Aorta (tissue), 5 donors: ENCODE measurements around the gene FN3K. TPM values are rescaled to one million over a fixed set of nuclear protein-coding genes. Genes with fewer than 3 reads are reported as not detected.
"Not testable (repeated sequence)": the region's sequence is repeated elsewhere in the genome, so short reads cannot be mapped to it uniquely, and the experiment has no call there.

Source experiments
- ATAC-seq: fragments of 200-7000 bp; cut with Tn5 transposase; one replicate; pipeline ENCODE4 v1.9.1; 2022; ENCODE audit warnings: moderate library complexity; ENCODE audit not compliant: low FRiP score
- DNase-seq, 2 donors: peaks; one replicate each; pipeline ENCODE4 v3.0.0-alpha.2; 2020
- H3K27ac ChIP-seq, 2 donors: one replicate each; pipeline ENCODE4 v1.5.1; 2013; ENCODE audit warnings: low read length in 2 of 2, mild to moderate bottlenecking in 2 of 2, moderate library complexity in 2 of 2, control low read depth in 1 of 2, inconsistent platforms in 1 of 2, low read depth in 1 of 2
- H3K27me3 ChIP-seq, 2 donors: one replicate each; pipeline ENCODE4 v1.6.1; 2013; ENCODE audit warnings: control low read depth in 1 of 2, low read length in 1 of 2, mild to moderate bottlenecking in 1 of 2, moderate library complexity in 1 of 2; ENCODE audit not compliant: insufficient read depth in 2 of 2, control insufficient read depth in 1 of 2
- H3K36me3 ChIP-seq, 2 donors: one replicate each; pipeline ENCODE4 v1.6.1; 2013; ENCODE audit warnings: control low read depth in 1 of 2, low read length in 1 of 2, mild to moderate bottlenecking in 1 of 2; ENCODE audit not compliant: insufficient read depth in 2 of 2, control insufficient read depth in 1 of 2
- H3K4me1 ChIP-seq, 2 donors: one replicate each; pipeline ENCODE4 v1.6.1; 2013; ENCODE audit warnings: low read length in 2 of 2, control low read depth in 1 of 2, mild to moderate bottlenecking in 1 of 2, moderate library complexity in 1 of 2; ENCODE audit not compliant: insufficient read depth in 2 of 2, control insufficient read depth in 1 of 2
- H3K4me3 ChIP-seq, 2 donors: one replicate each; pipeline ENCODE4 v1.5.1; 2013; ENCODE audit warnings: low read length in 2 of 2, control low read depth in 1 of 2, mild to moderate bottlenecking in 1 of 2
- H3K9me3 ChIP-seq: one replicate; pipeline ENCODE4 v1.6.1; 2013; ENCODE audit warnings: mild to moderate bottlenecking, low read length; ENCODE audit not compliant: control insufficient read depth
- WGBS, 2 donors: extraction: QIAGEN DNeasy Blood & Tissue Kit; methylation state at CpG; one replicate each; pipeline ENCODE4 v1.1.7; 2013; 5-methylcytosine and 5-hydroxymethylcytosine counted together
- intact Hi-C, 2 donors: fragments of 100-400 bp; cut with DNase I; formaldehyde crosslinking; loops; one replicate each; pipeline versions ENCODE4 v1.14.2 to v1.15.0; 2022
- polyA plus RNA-seq, 2 donors: library from polyadenylated mRNA; stranded (reverse); fragments of 200-250 nt; gene quantifications; one replicate each; pipeline ENCODE4 v1.2.3, GENCODE V29; 2013
- total RNA-seq, 2 donors: library from RNA; stranded (reverse); fragmentation: NEBNext Ultra II Directional; extraction: Animal tissue kit (Norgen Biotek cat#: 25700); gene quantifications; one replicate each; pipeline ENCODE4 v1.2.1, GENCODE V29; 2021
- donor health status: healthy with polysubstance abuse.
- donor health status: Bipolar disorder and iron deficiency.
- donor health status: DM: no; HTN: no; CAD: no.
- donor health status: DM: no; HTN: no; CAD: no.
- donor health status: DM: yes; HTN: yes; CAD: no.

Gene FN3K
- total and polyA plus RNA-seq, 4 donors: 10.8 to 23.0 (median 17.5) TPM

GRCh38 chr17:82754297-82755208 lies 19.1 kb downstream of the FN3K start:
- no peak overlapping the region for H3K27ac ChIP-seq
- no peaks in the 10 kb centered on the region for H3K27me3 ChIP-seq
- intact Hi-C loops: loop anchor here in 1 of 2 donors (5.0 kb wide), 2 partner anchors 37 to 57 kb away; partner anchors contain the start of genes FN3KRP and RAB40B
- H3K9me3 ChIP-seq: no peaks in the 10 kb centered on the region
- no peaks in the 10 kb centered on the region for H3K36me3 ChIP-seq
- ATAC-seq (no peak), DNase-seq (no peak)
- no peaks in the 10 kb centered on the region for H3K4me1 ChIP-seq
- no peak overlapping the region for H3K4me3 ChIP-seq
- 85 to 90% methylated on average over 19 of the region's 19 CpGs for WGBS, 2 donors

- no peak overlapping the region for H3K27ac ChIP-seq
- ATAC-seq (no peak), DNase-seq (no peak)
- 80 to 84% methylated on average over 7 of the region's 7 CpGs for WGBS, 2 donors
- no peaks in the 10 kb centered on the region for H3K36me3 ChIP-seq
- no peak overlapping the region for H3K4me3 ChIP-seq
- no peaks in the 10 kb centered on the region for H3K9me3 ChIP-seq
- no peaks in the 10 kb centered on the region for H3K4me1 ChIP-seq
- intact Hi-C loops: no loop called here
- H3K27me3 ChIP-seq: no peaks in the 10 kb centered on the region
These were observed 20.8 kb downstream of the FN3K start for GRCh38 chr17:82756166-82756565.

GRCh38 chr17:82765371-82765770 lies 30.0 kb downstream of the FN3K start:
- ATAC-seq (no peak), DNase-seq (peak in 1 of 2 donors; percentile 50)
- Histone ChIP-seq H3K36me3 (peaks cover 2 to 6% of the 10 kb centered on the region in 2 donors), H3K4me1 (no peaks in the 10 kb centered on the region), H3K27me3 (no peaks in the 10 kb centered on the region), H3K9me3 (no peaks in the 10 kb centered on the region), H3K27ac (no peak overlapping the region), H3K4me3 (no peak overlapping the region)
- intact Hi-C loops: loop anchor here in 1 of 2 donors (10.0 kb wide), 1 partner anchor 411 kb away; the partner anchor contains the start of gene TEX19
- WGBS, 2 donors: 88 to 90% methylated on average over 13 of the region's 13 CpGs

GRCh38 chr17:82767041-82767754 lies 31.8 kb downstream of the FN3K start:
- H3K4me3 ChIP-seq: no peak overlapping the region
- intact Hi-C loops: loop anchor here in 1 of 2 donors (10.0 kb wide), 1 partner anchor 412 kb away; the partner anchor contains the start of gene TEX19
- no peak for ATAC-seq
- peak in 1 of 2 donors; percentile 45 for DNase-seq
- no peaks in the 10 kb centered on the region for H3K27me3 ChIP-seq
- no peaks in the 10 kb centered on the region for H3K4me1 ChIP-seq
- 73 to 80% methylated on average over 24 of the region's 24 CpGs for WGBS, 2 donors
- H3K27ac ChIP-seq: no peak overlapping the region
- H3K36me3 ChIP-seq: peaks cover 2 to 6% of the 10 kb centered on the region in 2 donors
- H3K9me3 ChIP-seq: no peaks in the 10 kb centered on the region

GRCh38 chr17:82769041-82769440 lies 33.6 kb downstream of the FN3K start:
- intact Hi-C loops: loop anchor here in 1 of 2 donors (10.0 kb wide), 1 partner anchor 414 kb away; the partner anchor contains the start of gene TEX19
- Histone ChIP-seq H3K4me3 (no peak overlapping the region), H3K36me3 (peaks cover 2 to 6% of the 10 kb centered on the region in 2 donors), H3K27ac (no peak overlapping the region), H3K9me3 (no peaks in the 10 kb centered on the region), H3K27me3 (no peaks in the 10 kb centered on the region), H3K4me1 (no peaks in the 10 kb centered on the region)
- ATAC-seq: no peak
- 97 to 99% methylated on average over 7 of the region's 7 CpGs for WGBS, 2 donors
- DNase-seq: no peak

GRCh38 chr17:82772026-82772425 lies 36.6 kb downstream of the FN3K start:
- intact Hi-C loops: no loop called here
- no peak overlapping the region for H3K27ac ChIP-seq
- DNase-seq (no peak), ATAC-seq (no peak)
- 18 to 40% methylated on average over 3 of the region's 3 CpGs for WGBS, 2 donors
- H3K4me1 ChIP-seq: no peaks in the 10 kb centered on the region
- peaks cover 0 to 6% of the 10 kb centered on the region in 2 donors for H3K36me3 ChIP-seq
- no peak overlapping the region for H3K4me3 ChIP-seq
- no peaks in the 10 kb centered on the region for H3K27me3 ChIP-seq
- no peaks in the 10 kb centered on the region for H3K9me3 ChIP-seq

- H3K27ac ChIP-seq, H3K9me3 ChIP-seq, DNase-seq, H3K4me3 ChIP-seq, H3K27me3 ChIP-seq, H3K4me1 ChIP-seq, ATAC-seq, H3K36me3 ChIP-seq: not testable (repeated sequence)
- 87 to 89% methylated on average over 19 of the region's 19 CpGs for WGBS, 2 donors
- intact Hi-C loops: loop anchor here in 1 of 2 donors (2.0 kb wide), 1 partner anchor 106 kb away; no protein-coding TSS in a partner anchor
These were observed 39.0 kb downstream of the FN3K start for GRCh38 chr17:82774456-82774855.

- DNase-seq (peak; percentile 71 to 89), ATAC-seq (peak; percentile 79)
- no peak overlapping the region for H3K4me3 ChIP-seq
These were observed 39.8 kb downstream of the FN3K start for GRCh38 chr17:82775001-82775823.

More at GRCh38 chr17:82775001-82775823, 39.8 kb downstream of the FN3K start:
- Histone ChIP-seq H3K9me3 (no peaks in the 10 kb centered on the region), H3K27ac (no peak overlapping the region), H3K27me3 (no peaks in the 10 kb centered on the region), H3K4me1 (no peaks in the 10 kb centered on the region), H3K36me3 (no peaks in the 10 kb centered on the region)
- 38% methylated on average over 33 of the region's 34 CpGs for WGBS, 2 donors
- intact Hi-C loops: loop anchor here (2.0 to 5.0 kb wide), 2 partner anchors 106 to 423 kb away; no protein-coding TSS in a partner anchor
